GM12801 (cell line): Measurements from ENCODE around the gene CEND1.

ENCODE experiments used
- TF ChIP-seq, protein P1 (sequence below): IDR thresholded peaks from one replicate; pipeline ENCODE4 v1.5.1; 2011; ENCODE audit warnings: control low read depth; ENCODE audit not compliant: insufficient read length; ENCODE audit errors: extremely low read depth

Gene CEND1

DNA sequence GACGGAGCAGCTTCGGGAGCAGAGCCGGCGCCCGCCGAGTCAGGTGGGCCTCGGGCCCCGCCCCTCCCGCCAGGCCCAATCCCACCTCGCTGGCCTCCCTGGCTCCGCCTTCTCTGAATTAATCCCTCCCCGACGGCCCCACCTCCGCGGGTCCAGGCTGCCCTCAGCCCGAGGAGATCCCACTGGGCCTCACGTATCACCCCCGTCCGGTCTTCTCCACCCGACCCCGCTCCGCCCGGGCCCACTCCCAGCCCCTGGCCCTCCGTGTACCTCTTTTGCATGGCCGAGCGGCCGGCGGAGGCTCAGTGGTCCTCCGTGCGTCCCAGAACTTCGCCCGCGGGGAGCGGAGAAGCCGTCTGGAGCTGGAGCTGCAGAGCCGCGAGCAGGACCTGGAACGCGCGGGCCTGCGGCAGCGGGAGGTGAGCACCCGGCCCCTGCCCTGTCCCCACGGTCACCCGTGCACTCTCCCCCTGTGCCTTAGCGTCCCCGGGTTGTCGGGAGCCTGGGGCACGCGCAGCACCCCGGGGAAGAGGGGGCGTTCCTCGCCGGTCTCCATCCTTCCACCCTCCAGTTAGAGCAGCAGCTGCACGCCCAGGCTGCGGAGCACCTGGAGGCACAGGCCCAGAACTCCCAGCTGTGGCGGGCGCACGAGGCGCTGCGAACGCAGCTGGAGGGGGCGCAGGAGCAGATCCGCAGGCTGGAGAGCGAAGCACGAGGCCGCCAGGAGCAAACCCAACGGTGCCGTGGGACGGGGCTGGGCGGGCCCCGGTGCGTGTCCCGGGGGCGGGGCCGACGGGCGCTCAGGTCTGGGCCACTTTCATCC, 40.6 kb upstream of the CEND1 start:
- TF ChIP-seq, protein P1, sequence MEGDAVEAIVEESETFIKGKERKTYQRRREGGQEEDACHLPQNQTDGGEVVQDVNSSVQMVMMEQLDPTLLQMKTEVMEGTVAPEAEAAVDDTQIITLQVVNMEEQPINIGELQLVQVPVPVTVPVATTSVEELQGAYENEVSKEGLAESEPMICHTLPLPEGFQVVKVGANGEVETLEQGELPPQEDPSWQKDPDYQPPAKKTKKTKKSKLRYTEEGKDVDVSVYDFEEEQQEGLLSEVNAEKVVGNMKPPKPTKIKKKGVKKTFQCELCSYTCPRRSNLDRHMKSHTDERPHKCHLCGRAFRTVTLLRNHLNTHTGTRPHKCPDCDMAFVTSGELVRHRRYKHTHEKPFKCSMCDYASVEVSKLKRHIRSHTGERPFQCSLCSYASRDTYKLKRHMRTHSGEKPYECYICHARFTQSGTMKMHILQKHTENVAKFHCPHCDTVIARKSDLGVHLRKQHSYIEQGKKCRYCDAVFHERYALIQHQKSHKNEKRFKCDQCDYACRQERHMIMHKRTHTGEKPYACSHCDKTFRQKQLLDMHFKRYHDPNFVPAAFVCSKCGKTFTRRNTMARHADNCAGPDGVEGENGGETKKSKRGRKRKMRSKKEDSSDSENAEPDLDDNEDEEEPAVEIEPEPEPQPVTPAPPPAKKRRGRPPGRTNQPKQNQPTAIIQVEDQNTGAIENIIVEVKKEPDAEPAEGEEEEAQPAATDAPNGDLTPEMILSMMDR, result no peak

DNA sequence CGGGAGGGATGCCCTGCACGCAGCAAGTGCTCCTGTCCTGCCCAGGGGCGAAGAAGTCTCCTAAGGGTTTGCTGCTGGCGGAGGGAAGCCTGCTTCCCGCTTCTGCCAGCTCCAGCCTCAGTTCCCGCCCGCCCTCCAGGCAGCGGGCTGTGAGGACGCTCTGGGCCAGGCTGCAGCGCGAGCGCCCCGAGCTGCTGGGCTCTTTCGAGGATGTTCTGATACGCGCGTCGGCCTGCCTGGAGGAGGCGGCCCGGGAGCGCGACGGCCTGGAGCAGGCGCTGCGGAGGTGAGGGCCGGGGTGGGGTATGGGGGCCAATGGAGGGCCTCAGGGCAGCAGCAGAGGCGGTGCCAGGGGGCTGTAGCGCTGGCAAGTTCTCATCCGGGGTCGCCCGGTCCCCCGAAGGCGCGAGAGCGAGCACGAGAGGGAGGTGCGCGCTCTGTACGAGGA, 40.0 kb upstream of the CEND1 start:
- TF ChIP-seq, protein P1, result no peak

DNA sequence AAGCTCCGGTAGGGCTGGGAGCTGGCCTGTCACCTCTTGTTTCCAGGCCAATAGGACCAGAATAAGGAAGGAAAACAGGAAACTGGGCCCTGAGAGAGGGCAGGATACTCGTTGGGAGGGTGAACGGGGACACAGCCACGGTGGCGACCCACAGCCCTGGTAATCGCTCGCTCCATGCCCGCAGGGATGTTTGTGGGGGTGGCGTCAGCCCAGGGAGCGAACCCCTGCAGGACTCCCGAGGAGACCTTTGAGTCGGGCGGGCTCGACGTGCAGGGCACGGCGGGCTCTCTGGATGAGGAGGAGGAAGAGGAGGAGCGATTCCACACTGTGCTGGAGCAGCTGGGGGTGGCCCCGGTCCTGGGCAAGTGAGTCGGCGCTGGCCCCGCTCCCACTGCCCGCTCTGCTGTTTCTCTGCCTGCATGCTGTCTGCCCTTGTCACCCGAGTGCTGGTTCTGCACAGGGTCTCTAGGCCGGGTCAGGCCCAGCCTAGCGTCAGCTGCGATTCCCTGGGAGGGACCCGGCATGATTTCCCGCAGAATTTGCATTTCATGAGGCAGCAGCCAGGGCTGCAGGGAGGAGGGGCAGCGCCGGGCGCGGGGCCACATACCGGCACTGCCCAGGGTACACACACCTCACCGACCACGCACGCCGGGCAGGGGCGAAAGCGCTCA, 39.4 kb upstream of the CEND1 start:
- TF ChIP-seq, protein P1, result no peak

DNA sequence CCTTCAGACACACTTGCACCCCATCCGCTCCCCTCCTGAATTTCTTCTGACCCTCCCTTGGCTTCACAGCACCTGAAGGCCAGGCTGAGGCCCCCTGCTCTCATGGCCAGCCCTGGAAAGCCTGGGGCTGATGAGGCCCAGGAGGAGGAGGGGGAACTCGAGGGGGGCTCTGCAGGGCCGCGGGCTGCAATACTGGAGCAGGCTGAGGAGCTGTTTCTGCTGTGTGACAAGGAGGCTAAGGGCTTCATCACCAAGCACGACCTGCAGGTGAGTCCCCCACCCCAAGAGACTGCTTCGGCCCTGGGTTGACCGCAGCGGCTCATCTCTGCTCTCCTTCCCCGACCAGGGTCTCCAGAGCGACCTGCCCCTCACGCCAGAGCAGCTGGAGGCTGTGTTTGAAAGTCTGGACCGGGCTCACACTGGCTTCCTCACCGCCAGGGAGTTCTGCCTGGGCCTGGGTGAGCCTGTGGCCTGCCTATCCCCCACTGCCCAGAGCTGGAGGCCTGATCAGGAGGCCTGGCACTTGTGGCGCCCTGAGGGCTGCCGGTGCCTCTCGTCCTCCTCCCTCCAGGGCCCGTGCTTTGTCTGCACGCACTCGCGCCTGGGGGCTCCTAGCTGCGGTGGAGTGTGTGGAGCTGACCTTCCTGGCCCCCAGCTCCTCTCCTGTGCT, 38.8 kb upstream of the CEND1 start:
- TF ChIP-seq, protein P1, result no peak

DNA sequence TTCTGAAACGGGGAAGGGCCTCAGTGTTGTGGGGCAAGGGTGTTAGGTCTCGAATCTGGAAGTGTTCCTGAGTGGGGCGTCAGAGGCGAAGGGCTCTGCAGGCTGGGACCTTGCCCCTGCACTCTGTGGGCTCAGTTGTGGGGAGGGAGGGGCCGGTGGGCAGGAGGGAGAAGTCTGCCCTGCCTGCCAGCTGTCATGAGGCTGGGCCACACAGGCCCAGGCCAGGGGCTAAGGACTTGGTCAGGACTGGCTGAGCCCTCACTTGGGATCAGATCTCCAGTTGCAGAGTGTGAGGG, 38.0 kb upstream of the CEND1 start, which contains the start of gene CRACR2B:
CRACR2B (plus strand) TSS at position 23 of the 296 bp plus-strand sequence. CDS start 689 bp downstream, outside the sequence.
- TF ChIP-seq, protein P1, result no peak

DNA sequence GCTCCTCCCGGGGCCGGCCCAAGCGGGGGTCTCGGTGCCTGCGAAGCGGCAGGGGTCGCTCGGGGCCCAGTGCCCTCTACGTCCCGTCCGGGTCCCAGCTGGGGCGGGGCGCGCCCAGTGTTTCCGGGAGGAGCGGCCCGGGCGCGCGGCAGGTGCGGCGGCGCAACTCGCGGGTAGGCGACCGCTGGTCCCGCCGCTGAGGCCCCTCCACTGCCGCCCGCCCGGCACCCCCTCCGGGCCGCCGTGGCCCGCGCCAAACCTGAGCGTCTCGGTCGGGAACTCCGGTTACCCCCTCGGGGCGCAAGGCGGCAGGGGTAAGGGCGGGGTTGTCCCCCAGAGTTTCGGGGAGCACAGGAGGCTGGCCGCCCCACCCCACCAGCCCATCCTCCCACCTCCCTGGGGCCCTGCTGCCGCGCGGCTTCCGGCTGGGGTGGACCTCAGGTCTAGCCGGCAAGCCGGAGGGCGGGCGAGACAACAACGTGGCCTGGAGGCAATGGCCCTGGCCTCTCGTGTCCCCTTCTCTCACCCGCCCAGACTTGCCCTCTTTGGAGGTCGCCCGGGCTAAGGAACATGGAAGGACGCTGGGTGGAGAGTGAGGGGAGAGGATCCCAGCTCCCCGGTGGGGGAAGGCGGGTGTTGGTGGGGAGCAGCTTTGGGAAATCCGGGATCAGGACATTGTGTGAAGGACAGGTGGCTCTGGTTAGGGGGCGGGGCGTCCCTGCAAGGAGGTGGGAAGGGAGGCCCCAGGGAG, 37.4 kb upstream of the CEND1 start:
- TF ChIP-seq, protein P1, result no peak

DNA sequence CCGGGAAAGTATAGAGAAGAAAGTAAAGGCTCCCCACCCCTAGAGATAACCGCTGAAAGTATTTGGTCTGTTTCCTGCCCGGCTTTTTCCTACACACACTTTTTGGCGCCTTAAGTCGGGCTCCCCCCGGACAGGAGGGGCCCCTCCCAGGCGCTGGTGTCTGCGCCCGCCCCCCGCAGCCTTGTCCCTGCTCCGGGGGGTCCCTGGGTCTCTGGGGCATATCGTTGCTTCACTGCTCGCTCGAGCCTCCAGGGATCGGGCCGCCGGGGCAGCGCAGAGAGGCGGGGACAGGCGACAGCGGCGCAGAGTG, 36.9 kb upstream of the CEND1 start:
- TF ChIP-seq, protein P1, result no peak
